GM18867 (cell line): Measurements from ENCODE around the gene TH.

Experiments used
- ATAC-seq: cut with Tn5 transposase; IDR thresholded peaks from one replicate; pipeline ENCODE4 v1.9.1; 2021; ENCODE audit warnings: mild to moderate bottlenecking, moderate library complexity; ENCODE audit not compliant: unreplicated experiment

Gene TH

DNA sequence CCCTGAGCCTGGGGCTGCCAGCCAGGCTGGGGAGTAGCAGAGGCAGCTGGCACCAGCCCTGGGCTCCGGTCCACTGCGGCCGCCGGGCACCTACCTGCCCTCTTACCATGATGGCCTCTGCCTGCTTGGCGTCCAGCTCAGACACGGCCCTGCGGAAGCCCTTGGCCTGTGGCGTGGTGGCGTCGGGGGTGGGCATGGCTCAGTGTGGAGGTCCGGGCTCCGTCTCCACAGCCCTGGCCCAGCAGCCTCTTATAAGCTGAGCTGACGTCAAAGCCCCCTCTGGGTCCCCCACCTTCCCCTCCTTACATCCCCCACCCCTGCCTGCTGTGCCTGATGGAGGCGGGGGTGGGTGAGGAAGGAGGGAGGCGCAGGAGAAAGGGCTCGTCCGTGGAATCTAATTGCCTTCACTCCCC, at the start of gene TH:
TH (minus strand) TSS at position 225 of the 413 bp plus-strand sequence; CDS start at position 196, 29 bp downstream.
- ATAC-seq: no peak

DNA sequence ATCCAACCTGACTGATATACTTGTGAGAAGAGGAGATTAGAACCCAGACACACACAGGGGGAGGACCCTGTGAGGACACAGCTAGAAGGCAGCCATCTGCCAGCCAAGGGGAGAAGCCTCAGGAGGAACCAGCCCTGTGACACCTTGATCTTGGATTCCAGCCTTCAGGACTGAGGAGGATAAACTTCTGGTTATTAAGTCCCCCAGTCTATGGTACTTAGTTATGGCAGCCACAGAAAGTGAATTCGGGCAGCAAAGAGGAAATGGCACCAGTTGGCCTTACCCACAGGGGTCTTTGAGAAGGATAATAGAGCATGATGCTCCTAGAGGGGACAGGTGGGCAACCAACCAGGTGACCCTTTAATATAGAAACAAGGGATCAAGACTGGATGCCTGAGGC, 49.4 kb upstream of the TH start:
- no peak for ATAC-seq

DNA sequence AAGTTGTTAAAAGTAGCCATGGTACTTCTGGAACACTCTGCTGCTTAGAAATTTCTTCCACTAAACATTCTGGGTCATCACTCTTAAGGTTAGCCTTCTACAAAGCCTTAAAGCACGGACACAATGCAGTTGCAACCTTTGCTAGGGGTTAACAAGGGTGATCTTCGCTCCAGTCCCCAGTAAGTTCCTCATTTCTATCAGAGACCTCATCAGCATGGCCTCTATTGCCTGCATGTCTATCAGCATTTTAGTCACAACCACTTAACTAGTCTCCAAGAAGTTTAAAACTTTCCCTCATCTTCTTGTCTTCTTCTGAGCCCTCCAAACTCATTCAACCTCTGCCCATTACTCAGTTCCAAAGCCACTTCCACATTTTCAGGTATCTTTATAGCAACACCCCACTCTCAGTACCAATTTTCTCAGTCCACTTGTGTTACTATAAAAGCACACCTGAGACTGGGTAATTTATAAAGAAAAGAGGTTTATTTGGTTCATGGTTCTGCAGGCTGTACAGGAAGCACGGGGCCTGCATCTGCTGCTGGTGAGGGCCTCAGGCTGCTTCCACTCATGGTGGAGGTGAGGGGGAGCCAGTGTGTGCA, 48.7 kb upstream of the TH start:
- ATAC-seq: no peak

DNA sequence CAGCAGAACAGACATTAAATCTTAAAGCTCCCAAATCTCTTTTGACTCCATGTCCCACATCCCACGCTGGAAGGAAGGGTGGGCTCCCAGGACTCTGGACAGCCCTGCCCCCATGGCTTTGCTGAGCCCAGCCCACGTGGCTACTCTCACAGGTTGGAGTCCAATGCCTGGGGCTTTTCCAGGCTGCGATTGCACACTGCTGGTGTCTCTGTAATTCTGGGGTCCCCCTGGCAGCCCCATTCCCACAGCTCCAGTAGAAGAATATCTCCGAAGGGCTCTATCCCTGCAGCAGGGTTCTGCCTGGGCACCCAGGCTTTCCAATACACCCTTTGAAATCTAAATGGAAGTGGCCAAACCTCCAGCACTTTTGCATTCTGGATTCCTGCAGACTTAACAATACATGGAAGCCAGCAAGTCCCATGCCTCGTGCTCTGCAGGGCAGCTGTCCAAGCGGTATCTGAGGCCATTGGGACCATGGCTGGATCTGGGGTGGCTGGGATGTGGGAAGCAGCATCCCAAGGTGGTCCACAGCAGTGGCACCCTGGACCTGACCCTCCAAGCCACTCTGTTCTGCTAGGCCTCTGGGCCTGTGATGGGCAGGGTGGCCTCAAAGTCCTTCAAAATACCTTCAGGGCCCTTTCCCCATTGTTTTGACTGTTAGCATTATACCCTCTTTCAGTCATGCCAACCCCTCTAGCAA, 47.9 kb upstream of the TH start:
- no peak for ATAC-seq

DNA sequence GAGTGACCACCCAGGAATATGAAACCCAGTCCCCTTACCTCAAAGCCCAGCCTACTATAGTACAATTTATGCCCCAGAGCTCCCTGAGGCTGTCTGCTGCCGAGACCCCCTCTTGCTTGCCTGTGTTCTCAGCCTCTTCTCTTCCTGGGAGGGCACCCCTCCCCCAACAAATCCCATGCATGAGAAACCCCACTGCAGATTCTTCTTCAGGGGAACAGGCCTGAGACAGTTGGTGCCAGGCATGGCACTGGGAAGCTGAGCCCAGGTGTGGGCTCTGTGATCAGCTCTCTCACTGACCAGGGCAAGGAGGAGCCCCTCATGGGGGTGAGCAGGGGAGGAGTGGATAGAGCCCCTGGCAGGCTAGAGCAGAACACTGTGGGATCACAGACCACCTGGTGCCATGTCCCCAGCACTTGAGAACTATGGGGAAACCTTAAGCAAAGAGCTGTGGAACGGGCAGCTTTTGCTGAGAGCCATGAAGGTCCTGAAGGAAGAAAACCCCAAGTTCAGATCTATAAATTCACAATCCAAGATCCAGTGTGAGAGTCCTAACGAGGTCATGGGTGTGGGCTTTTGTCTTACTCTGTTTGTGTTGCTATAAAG, 46.5 kb upstream of the TH start:
- ATAC-seq: no peak

DNA sequence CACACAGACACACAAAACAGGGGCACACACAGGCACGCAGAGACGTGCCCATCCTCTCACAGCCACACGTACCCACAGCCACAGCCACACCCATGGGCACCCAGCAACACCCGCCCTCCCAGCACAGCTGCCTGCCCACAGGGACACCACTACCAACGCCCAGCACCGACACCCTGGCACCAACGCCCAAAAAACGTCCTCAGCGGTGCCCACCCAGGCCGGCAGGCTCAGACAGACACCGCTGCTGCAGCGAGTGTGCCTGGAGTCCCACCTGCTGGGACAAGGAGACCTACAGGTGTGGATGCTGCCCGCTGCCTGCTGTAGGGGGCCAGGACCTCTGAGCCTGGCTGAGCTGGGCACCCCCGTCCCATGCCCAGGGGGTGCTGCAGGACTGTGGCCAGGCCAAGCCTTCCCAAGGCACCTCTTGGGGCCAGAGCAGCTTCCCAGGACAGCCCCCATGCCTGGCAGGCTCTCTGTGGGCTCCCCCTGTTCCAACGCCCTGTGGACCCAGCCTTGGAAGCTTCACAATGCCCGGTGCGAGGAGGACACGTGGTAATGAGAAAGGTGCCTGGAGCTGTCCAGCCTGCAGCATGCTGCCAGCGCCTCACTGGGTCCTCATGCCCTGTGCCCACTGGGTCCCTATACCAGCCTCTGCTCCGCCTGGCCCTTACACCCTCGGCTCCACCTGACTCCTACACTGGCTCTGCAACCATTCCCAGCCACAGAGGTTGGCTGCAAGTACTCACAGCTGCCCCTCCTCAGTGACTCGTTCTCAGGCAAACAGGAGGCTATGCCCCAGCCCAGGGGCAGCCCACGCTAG, 45.8 kb upstream of the TH start:
- no peak for ATAC-seq

DNA sequence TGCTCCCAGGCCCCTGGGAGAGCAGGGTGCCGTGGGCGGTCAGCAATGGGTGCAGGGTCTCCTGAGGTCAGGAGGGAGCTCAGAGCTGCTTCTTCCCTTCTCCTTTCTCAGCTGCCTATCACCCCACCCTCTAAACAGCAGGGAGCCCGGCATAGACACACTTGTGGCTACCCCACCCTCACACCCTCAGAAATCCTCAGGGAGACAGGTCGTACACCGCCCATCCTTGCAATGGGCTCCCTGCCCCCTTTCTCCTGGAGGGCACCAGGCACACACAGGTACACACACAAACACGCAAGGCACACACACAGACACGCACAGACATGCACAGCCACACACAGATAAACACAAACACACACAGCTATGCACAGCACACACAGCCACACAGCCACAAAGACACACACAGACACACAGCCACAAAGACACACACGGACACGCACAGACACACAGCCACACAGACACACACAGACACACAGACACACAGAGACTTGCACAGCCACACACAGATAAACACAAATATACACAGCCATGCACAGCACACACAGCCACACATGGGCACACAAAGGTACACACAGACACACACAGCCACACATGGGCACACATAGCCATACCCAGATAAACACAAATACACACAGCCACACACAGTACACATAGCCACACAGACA, 44.9 kb upstream of the TH start:
- no peak for ATAC-seq

DNA sequence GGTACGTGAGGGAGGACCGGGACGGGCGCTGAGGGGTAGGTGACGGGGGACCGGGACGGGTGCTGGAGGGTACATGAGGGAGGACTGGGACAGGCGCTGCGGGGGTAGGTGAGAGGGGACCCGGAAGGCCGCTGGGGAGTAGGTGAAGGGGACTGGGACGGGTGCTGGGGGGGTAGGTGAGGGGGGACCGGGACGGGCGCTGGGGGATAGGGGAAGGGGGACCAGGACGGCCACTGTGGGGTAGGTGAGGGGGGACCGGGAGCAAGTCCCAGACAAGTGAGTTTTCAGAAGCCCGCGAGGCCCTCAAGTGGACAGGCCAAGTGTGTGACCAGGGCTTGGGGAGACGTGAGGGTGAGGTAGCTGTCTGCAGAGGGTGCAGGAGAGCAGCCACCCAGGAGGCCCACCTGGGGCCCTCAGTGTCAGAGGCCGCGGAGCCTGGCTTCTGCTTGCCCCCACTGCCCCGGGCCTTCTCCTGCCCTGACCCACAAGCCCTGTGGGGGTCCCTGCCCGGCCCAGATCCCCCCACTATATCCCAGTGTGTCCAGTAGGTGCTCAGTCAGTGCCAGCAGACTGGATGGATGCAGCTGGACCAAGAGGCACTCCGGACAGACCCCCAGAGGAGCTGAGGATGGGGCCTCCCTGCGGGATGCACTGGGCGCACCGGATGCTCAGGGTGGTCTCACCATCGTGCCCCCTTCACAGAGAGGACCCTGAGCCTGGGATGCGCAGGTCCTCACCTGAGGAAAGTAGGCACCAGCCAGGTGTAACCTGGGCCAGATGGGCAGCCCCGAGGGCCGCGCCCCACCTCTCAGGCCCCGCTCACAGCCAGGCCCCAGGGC, 44.2 kb upstream of the TH start:
- ATAC-seq: no peak

DNA sequence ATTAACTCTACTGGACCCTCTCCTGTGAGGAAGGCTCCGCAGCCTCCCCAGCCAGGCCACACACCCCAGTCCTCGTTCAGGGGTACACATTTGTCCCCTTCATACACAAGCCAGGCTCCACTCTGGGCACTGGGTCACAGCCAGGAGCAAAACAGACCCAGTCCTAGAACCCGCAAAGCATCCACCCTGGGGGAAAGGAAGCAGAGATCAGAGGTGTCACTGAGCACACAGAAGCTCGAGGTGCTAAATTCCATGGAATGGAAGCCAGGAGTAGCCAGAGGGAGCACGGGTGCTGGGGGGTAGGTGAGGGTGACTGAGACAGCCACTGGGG, 43.6 kb upstream of the TH start:
- no peak for ATAC-seq

DNA sequence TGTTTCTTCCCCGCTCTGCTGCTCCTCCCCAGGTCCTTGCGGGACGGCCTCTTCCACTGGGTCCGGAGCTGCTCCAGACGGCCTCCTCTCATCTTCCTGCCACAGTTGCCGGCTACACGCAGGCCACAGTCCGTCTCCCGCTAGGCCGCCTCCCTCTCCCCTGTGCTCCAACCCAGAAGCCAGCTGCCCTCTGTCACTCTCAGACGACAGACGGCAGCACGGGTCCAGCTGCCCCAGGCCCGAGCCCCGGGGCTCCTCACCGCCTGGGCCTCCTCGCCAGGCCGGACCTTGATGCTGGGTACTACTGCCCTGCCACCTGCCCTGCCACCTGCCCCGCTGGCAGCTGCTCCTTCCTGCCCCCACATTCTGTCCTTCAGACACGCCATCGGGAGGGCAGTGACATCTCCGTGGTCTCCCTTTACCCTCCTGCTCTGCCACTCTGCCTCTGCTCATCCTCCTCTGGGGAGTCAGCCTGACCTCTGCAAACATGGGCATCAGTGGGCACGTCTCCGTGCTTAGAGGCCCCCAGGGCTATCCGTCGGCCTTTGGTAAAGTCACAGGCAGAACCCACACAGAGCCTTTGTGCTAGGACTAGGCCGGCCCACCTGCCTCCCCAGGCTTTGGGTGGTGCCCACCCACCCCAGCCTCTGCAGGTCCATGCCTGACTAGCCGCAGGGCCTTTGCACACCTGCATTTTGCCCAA, 43.1 kb upstream of the TH start:
- no peak for ATAC-seq

DNA sequence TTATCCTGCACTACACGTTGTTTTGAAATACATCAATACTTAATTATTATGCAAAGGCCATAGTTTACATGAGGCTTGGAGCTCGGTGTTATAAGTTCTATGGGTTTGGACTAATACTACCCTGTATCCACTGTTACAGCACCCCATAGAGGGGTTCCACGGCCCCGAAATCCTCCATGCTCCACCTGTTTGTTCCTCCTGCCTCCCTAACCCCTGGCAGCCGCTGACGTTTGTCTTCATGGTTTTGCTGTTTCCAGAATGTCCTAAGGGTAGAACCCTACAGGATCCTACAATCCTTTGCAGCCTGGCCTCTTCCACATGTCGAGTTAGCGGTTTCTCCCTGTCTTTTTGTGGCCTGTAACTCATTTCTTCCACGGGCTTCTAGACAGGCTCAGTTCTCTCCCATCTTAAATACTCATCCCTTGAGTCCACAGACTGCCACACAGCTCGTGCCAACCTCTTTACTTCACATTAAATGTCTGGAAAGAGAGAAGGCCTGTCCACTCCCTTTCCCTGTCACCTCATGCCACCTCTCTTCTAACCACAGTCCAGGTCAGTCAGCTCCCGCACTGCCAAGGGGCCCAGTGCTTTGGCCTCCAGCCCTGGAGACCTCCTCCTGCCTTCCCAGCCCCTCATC, 42.4 kb upstream of the TH start:
- ATAC-seq: no peak

DNA sequence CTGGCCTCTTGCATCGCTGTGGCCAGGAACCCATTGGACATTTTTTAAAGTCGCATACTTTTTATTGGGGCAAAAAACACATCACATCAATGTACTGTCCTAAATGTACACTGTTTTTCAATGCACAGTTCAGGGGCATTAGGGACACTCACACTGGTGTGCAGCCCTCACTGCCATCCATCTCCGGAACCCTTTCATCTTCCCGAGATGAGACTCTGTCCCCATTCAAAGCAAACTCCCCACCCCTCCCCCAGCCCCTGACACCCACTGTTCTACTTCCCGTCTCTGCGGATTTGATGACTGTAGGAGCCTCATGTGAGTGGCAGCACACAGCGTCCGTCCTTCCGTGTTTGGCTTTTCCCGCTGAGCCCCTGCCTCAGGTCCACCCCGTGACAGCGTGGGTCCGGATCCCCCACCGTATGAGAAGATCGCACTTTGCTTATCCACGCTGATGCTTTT, 41.8 kb upstream of the TH start:
- no peak for ATAC-seq

DNA sequence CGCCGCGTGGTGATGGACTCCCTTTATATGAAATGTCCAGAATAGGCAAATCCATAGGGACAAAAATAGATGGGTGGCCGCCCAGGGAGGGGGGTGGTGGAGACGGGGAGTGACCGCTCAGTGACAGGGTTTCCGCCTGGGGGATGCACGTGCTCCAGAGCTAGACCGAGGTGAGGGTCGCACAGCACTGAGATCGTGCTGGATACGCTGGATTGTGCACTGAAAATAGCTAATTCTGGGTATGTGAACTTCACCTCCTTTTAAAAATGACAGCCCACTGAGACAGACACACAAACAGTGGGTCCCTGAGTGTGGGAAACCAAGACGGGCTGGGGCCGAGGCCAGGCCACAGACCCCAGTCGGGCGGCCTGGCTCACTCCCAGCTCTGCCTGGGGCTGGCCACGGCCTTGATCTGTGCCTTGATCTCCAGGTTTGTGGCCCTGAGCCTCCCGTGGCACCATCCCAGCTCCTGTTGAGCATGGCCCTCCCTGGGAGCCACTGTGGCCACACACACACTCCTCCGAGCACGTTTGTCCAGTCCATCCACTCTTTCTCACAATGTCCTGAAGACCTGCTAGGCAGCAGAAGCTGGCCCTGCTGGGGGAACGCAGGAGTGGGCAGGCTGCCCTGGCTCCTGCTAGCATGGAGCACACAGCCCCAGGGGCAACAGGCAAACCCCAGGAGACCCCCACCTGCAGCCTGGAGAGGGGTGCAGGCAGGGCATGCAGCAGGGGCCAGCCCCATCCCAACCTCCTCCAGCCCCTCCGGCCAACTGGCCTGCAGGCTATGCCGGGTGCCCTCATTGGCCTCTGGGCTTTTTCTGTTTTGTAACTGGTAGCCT, 41.0 kb upstream of the TH start:
- no peak for ATAC-seq

DNA sequence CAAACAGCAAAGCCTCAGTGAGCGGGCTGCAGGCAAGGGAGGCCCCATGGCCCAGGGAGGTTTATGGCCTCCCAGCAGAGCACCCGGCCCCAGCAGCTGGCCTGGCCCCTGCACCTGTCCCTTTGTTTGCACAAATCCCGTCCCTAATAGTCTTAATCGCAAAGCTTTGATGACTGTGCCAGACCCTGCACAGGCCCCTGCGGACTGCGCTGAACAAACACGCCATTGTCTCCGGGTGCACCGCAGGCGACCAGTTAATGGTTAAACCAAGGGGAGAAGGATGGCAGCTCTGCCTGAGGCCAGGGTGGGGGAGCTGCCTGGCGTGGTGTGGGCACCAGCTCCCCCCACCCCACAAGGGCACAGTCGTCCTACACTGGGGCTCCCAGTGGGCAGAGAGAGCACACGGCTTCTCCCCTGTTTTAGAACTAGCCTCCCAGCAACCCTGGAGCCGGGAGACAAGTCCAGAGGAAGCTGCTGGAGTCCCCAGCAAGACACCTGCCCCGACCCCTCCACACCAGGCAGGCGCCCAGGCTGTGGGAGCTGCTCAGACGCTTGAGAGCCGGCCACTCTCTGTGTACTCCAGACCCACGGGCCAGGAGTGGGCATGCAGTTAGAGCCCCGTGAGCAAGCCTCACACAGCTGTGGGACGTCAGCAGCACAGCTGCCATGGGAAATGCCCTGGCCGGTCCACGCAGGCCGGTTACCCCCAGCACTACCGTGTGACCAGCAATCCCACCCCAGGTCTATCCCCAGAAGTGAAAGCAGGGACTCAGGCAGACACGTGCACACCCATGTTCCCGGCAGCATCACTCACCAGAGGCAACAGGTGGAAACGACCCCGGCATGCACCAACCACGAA, 39.7 kb upstream of the TH start:
- ATAC-seq: no peak

DNA sequence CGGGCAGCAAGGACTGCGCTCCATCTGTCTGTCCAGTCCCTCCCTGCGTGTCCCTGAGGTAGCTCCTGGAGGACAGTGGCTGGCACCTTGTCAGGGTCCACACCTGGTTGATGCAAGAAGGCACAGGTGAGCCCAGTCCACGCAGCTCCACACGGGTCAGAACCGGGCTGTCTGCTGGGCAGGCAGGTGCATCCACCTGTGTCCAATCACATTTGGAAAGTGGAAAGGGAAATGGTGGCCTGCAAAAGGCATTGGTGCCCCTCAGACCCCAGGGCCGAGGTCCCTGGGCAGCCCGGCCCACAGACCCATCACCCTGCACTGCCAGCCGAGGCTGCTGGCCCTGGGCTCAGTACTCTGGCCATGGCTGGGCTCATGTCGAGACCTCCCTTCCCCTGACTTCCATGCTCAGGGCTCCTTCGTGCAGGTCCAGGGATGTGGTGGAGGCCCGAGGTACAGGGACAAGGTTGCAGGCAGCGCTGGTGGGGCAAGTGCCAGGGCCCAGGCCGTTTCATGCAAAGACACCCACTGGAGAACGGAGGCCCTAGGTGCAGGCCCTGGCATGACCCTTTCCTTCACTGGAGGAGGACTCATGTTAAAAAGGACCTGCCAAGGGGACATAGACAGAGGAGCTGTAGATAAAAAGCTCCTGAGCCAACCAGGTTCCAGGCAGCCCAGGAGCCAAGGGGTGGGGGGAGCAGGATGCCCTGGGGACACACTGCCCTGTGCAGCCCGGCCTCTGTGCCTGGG, 38.9 kb upstream of the TH start:
- no peak for ATAC-seq

DNA sequence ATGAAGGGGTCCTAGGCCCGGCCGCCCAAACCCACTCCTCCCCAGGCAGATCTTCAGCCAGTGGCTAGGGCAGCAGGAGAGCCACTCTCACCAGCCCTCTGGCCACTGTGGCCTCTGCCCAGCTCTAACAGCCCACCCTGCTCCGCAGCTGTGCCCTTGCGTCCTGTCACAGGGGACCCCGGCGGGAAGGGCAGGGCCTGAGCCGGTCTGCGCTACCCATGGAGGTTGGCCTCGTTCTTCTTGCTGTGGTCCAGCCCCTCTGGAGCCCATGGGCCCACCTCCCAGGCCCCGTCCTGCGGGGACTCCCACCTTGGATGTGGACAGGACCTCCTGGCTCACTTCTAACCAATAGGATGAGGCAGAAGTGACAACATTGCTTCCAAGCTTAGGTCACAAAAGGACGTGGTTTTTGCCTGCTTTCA, 38.3 kb upstream of the TH start:
- ATAC-seq: no peak

DNA sequence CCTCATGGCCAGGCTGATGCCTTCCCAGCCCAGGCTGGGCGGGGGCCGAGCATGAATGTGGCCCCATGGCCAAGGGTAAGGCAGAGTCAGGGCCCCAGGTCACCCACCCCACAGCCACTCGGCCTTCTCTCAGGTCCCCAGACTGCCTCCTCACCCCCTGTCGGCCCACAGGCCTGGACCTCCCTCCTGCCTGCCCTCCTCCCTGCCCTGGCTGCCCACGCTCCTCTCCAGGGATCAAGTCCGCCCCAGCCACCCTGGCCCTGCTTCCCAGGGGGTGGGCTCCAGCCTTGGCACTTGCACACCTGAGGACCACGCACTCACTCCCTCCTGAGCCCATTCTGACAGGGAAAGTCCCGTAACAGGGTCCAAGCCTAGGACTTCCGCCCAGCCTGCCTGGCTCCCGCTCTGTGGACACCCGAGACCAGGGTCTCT, 37.8 kb upstream of the TH start:
- no peak for ATAC-seq
